Islet of Langerhans (tissue), 1 donor: ENCODE data around the gene MAP2K1.
"Not testable (repeated sequence)": the region's sequence is repeated elsewhere in the genome, so short reads cannot be mapped to it uniquely, and the experiment has no call there.

Experiments used
- FAIRE-seq: peaks from one replicate; lab custom pipeline; 2011; peaks lifted over from hg19 to GRCh38; lab: Jason Lieb, UNC

MAP2K1 gene

DNA sequence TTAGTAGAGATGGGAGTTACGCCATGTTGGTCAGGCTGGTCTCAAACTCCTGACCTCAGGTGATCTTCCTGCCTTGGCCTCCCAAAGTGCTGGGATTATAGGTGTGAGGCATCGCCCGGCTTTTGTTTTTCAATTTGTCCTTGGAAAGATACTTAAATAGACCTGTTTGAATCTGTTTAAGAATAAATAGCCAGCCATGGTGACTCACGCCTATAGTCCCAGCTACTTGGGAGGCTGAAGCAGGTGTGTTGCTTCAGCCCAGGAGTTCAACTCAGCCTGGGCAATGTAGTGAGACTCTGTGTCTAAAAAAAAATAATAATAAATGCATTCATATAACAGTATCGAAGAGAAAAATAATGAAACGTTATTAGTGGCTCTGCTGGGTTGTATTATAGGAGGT, 93.6 kb downstream of the MAP2K1 start:
- no peak for FAIRE-seq

- no peak for FAIRE-seq
Observed at GRCh38 chr15:66481107-66481856, 94.6 kb downstream of the MAP2K1 start.

DNA sequence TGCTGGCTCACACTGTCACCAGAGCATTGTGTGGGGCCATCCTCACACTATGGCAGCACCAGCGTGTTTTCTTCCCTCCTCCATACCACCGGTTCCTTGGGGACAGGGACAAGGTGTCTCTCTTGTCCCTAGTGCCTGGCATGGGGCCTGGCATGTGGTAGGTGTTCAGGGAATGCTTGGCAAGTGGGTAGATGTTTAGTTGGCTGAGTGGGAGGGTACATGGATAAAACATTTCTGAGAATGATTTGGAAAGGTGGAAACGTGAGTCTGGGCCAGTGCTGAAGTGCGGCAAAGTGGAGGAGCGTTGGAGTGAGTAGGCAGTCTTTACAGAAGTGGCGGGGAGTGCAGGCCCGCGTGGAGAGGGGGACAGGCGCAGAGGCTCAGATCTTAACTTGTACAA, 95.8 kb downstream of the MAP2K1 start:
- FAIRE-seq = no peak

GRCh38 chr15:66483131-66483566, 96.4 kb downstream of the MAP2K1 start:
- no peak for FAIRE-seq

- FAIRE-seq = no peak
Observed at GRCh38 chr15:66484539-66485112, 97.9 kb downstream of the MAP2K1 start.

- FAIRE-seq = no peak
Observed at GRCh38 chr15:66486887-66487286, 100.2 kb downstream of the MAP2K1 start.

DNA sequence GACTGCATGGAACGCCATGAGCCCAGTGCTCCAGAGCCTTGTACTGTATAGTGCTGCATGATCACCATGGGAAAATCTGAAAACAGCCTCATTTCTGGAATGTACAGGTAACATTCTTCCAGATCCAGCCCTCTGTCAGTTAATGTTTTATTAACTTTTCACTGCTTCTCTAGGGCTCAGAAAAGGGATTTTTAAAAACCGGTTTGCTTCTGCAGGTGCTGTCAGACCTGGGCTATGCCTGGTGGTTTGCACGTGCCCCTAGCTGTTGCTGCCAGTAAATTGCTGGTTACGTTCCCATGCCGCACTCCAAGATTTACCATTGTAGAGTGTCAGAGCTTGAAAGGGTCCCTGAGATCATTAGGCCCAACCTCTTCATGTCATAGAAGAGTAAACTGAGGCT, 101.8 kb downstream of the MAP2K1 start:
- FAIRE-seq = no peak

DNA sequence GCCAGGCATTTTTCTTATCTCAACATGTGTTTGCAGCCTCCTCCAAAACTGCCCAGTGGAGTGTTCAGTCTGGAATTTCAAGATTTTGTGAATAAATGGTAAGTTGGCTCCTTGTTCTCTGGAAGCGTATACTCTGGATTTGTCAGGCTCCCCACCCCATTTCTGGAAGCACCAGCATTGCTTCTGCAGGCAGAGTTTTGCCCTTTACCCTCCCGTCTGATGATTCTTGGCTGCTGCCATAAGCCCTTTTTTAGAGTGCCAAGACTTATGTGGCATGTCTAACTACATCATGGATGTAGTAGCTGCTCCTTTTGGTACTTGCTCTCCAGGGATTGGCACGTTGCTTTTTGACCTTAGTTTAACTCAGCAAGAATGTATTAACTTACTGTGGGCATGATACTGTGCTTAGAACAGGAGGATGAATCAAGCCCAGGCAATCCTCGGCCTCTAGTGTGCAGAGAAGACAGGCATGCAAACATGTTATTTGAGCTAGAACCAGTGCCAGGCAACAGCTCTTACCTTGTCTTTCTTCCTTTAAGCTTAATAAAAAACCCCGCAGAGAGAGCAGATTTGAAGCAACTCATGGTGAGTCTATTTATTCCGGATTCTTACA, 102.6 kb downstream of the MAP2K1 start:
- FAIRE-seq = no peak

GRCh38 chr15:66491846-66492245, 105.1 kb downstream of the MAP2K1 start:
- no peak for FAIRE-seq

GRCh38 chr15:66494262-66494661, 107.5 kb downstream of the MAP2K1 start:
- FAIRE-seq = no peak

GRCh38 chr15:66496951-66497501, 110.3 kb downstream of the MAP2K1 start:
- no peak for FAIRE-seq

DNA sequence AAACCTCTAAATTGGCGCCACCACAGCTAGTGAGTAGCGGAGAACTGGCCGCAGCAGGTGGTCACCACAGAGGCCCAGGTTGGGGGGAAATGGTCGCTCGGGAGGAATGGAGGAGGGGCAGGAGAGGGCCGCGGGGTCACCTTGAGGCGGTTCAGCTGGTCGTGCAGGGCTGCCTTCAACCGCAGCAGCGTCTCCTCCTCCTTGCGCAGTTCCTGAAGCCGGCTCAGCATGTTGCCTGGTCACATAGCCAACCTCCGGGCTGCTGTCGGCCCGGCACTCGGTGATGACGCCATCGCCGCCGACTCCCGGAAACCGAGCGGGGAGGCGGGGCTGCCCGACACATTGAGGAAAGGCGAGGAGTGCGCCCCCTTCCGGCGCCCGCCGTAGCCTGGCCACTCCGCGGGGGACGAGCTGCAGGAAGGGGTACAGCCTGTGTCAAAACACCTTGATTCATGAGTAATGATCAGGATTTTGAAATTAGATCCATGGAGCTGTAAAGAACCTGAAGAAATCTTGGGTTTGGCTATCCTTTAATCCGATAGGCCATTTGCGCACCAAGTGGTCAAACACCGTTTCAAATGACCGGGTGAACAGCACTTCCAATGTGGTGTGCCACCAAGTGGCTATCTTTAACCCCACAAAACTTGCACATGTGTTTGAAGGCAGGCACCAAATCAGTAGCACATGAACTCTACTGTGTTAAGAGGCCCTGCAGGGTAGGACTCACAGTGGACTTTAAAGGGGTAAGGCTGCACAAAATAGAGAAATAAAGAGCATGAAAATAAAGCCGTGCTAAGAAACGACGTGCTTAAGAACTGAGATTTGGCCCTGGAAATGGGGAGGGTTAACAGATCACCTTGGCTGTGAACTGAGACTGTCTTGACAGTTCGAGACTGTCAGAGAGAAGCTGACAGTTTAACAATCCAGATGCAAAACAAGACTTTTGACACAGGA, 111.1 kb downstream of the MAP2K1 start, which contains the start of gene SNAPC5:
TSS of gene SNAPC5 (minus strand) at position 261 of the 954 bp plus-strand sequence. CDS start at position 230, 31 bp downstream.
- no peak for FAIRE-seq

DNA sequence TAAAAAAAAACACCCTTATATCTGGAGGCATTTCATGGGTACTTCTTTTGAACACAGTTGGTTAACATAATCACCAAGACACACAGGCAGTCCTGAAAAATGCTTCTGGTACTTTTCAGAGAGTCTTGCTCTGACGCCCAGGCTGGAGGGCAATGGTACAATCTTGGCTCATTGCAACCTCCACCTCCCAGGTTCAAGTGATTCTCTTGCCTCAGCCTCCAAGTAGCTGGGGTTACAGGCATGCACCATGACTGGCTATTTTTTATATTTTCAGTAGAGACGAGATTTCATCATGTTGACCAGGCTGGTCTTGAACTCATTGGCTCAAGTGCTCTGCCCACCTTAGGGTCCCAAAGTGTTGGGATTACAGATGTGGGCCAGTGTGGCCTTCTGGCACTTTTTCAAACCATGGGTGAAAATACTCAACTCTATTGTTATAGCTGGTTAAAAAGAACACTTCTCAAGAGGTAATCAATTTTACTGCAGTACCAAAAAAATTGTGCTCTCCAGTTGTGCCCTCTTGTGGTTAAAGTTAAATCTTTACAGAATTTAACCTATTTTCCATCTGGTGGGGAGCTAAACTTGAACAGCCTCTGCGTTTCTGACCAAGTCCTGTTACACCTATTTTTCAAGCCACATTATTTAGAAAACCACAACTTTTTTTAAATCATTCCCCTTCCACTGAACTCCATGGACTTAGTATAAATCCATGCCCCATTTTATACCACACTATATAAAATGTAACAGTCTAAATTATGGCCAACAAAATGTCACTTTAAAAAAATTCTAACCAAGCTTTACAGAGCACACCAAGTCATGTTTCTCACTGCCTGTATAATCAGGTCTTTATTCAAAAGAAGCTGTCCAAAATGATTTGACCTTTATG, 112.0 kb downstream of the MAP2K1 start:
- no peak for FAIRE-seq

- FAIRE-seq = not testable (repeated sequence)
Observed at GRCh38 chr15:66500346-66500745, 113.6 kb downstream of the MAP2K1 start.

DNA sequence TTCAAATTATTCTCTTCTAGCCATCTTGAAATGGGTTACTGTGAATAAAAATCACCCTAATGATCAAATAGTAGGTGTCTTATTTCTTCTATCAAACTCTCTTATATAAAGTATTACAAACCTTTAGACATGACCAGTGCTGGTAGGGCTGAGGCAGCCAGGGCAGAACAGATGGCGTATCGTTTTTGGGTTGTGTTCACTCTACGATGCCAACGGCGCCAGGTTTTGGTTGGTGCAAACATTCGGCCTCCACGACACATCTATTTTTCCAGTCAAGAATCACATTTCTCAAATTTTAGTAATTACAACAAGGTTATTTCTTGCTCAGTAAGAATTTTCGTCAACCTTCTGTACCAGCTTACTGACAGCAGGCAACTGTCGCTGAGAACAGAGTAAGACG, 115.8 kb downstream of the MAP2K1 start:
- no peak for FAIRE-seq

- not testable (repeated sequence) for FAIRE-seq
Observed at GRCh38 chr15:66503041-66503648, 116.4 kb downstream of the MAP2K1 start.

DNA sequence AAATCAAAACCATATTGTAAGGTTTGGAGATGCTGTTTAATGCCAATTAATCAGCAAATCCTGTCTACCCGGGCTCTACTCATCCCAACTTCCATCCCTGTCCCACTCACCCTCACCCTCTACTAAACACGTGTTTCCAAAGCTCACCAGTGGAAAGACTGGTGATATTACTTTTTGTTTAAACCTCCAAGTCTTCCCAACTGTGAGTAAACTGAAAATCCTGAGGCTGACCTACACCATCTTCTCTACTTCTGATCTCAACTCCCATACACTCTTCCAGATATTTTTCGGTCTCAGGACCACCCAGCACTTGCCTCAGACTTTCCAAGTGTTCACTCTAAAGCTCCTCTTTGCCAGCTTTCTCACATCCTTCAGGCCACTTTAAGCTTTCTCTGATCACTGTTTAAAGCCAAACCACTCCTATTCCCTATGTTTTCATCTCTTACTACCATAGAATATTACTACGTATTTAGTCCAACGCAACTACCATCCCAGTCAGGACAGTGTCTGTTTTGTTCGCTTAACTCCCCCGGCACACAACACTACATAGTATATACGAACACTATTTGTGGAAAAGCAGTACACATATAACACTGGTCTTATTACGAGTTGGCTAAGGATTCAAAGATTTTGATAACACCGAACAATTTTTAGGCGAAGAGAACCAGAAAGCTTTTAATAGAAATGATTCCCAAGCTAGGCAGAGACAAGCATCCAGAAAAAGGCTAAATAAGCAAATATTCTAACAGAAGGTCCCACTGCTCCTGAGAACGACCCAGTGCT, 117.3 kb downstream of the MAP2K1 start:
- no peak for FAIRE-seq

GRCh38 chr15:66504563-66505429, 118.1 kb downstream of the MAP2K1 start, which contains the start of the genes RPL4 and ZWILCH:
TSS of gene RPL4 (minus strand) at chr15:66504855. CDS start at chr15:66504790, 65 bp downstream.
TSS of gene ZWILCH (plus strand) at chr15:66505326. CDS start at chr15:66505339, 13 bp downstream.
- no peak for FAIRE-seq
